Tibial nerve (tissue), 4 donors: ENCODE measurements around the gene SLC45A3. TPM values are rescaled to one million over a fixed set of nuclear protein-coding genes. Genes with fewer than 3 reads are reported as not detected.

ENCODE experiments used
- DNase-seq, 2 donors: peaks; one replicate each; pipeline ENCODE4 v3.0.0-alpha.2; 2019; ENCODE audit warnings: low spot score in 2 of 2
- H3K27ac ChIP-seq, 4 donors: fragments of 200-600 bp; sonication (generic) in 3 of 4; one replicate each; pipeline ENCODE4 v1.5.1; 2017 to 2019; ENCODE audit warnings: mild to moderate bottlenecking in 1 of 4
- H3K27me3 ChIP-seq, 2 donors: fragments of 200-600 bp; sonication (generic) in 1 of 2; one replicate each; pipeline versions ENCODE4 v1.5.1 to v1.6.0; 2017 to 2019
- H3K36me3 ChIP-seq, 3 donors: fragments of 200-600 bp; sonication (generic); one replicate each; pipeline ENCODE4 v1.5.1; 2018 to 2019
- H3K4me1 ChIP-seq, 4 donors: fragments of 200-600 bp; sonication (generic) in 3 of 4; one replicate each; pipeline ENCODE4 v1.5.1; 2017 to 2019
- H3K4me3 ChIP-seq, 4 donors: fragments of 200-600 bp; sonication (generic) in 3 of 4; one replicate each; pipeline ENCODE4 v1.5.1; 2017 to 2019; ENCODE audit warnings: mild to moderate bottlenecking in 1 of 4, moderate library complexity in 1 of 4
- H3K9me3 ChIP-seq, 4 donors: fragments of 200-600 bp; sonication (generic) in 3 of 4; one replicate each; pipeline ENCODE4 v1.5.1; 2017 to 2019
- CTCF ChIP-seq, 5 experiments: fragments of 200-600 bp in 3 of 5; fragments of 450-650 bp in 2 of 5; sonication (generic) in 3 of 5; IDR thresholded peaks; one replicate each; pipeline ENCODE4 v1.5.1; 2016 to 2019; ENCODE audit warnings: antibody characterized with exemption in 5 of 5, mild to moderate bottlenecking in 3 of 5, moderate library complexity in 2 of 5
- EP300 ChIP-seq, 2 donors: sonication (generic); formaldehyde crosslinking; IDR thresholded peaks; one replicate each; pipeline ENCODE4 v1.6.1; 2017; ENCODE audit warnings: antibody characterized with exemption in 2 of 2, mild to moderate bottlenecking in 1 of 2
- POLR2A ChIP-seq, 2 donors: fragments of 450-650 bp; IDR thresholded peaks; one replicate each; pipeline ENCODE4 v1.6.1; 2017; ENCODE audit warnings: antibody characterized with exemption in 2 of 2, mild to moderate bottlenecking in 2 of 2, moderate library complexity in 2 of 2
- WGBS, 2 donors: methylation state at CpG; one replicate each; pipeline ENCODE4 v1.1.5; 2018; 5-methylcytosine and 5-hydroxymethylcytosine counted together
- total RNA-seq, 4 donors: library from RNA; depleted of rRNA; stranded (reverse); fragments of >200 nt; gene quantifications; one replicate each; pipeline ENCODE4 v1.1.0, GENCODE V29; 2016

The SLC45A3 gene
- total RNA-seq, 4 donors from 2014 or later, result 0.44 to 2.9 (median 1.3) TPM

- no peaks in the 10 kb centered on the region for H3K9me3 ChIP-seq
- H3K27me3 ChIP-seq, result no peaks in the 10 kb centered on the region
- peaks cover 0 to 54% (median 16%) of the 10 kb centered on the region in 4 donors for H3K4me1 ChIP-seq
- DNase-seq, result no peak
- H3K4me3 ChIP-seq, result no peak overlapping the region
- H3K27ac ChIP-seq, result peak overlapping the region in 2 of 4 donors; percentile 95 to 99
- TF ChIP-seq CTCF (IDR thresholded peaks at IDR 0.05) (no peak), EP300 (IDR thresholded peaks at IDR 0.05) (no peak), POLR2A (IDR thresholded peaks at IDR 0.05) (no peak)
- WGBS, 2 donors, result 70 to 75% methylated on average over 6 of the region's 6 CpGs
- H3K36me3 ChIP-seq, result no peaks in the 10 kb centered on the region
Observed at GRCh38 chr1:205629751-205630150, 50.6 kb downstream of the SLC45A3 start.

GRCh38 chr1:205627956-205628355 is 52.4 kb downstream of the SLC45A3 start:
- no peaks in the 10 kb centered on the region for H3K27me3 ChIP-seq
- H3K4me1 ChIP-seq, result peaks cover 0 to 56% (median 14%) of the 10 kb centered on the region in 4 donors
- peaks cover 0 to 8% (median 0%) of the 10 kb centered on the region in 3 donors for H3K36me3 ChIP-seq
- H3K4me3 ChIP-seq, result no peak overlapping the region
- H3K9me3 ChIP-seq, result no peaks in the 10 kb centered on the region
- no peak for TF ChIP-seq CTCF (IDR thresholded peaks at IDR 0.05)
- TF ChIP-seq EP300 (IDR thresholded peaks at IDR 0.05), result no peak
- TF ChIP-seq POLR2A (IDR thresholded peaks at IDR 0.05), result no peak
- 94 to 95% methylated on average over 8 of the region's 8 CpGs for WGBS, 2 donors
- no peak for DNase-seq
- H3K27ac ChIP-seq, result no peak overlapping the region

GRCh38 chr1:205626216-205626615 is 54.1 kb downstream of the SLC45A3 start:
- Histone ChIP-seq H3K27me3 (no peaks in the 10 kb centered on the region), H3K27ac (no peak overlapping the region), H3K4me3 (no peak overlapping the region), H3K9me3 (no peaks in the 10 kb centered on the region), H3K36me3 (peaks cover 0 to 25% (median 3%) of the 10 kb centered on the region in 3 donors), H3K4me1 (peaks cover 0 to 50% (median 10%) of the 10 kb centered on the region in 4 donors)
- 74 to 78% methylated on average over 3 of the region's 3 CpGs for WGBS, 2 donors
- TF ChIP-seq EP300 (IDR thresholded peaks at IDR 0.05) (no peak), CTCF (IDR thresholded peaks at IDR 0.05) (no peak), POLR2A (IDR thresholded peaks at IDR 0.05) (no peak)
- no peak for DNase-seq

GRCh38 chr1:205623646-205624045 is 56.7 kb downstream of the SLC45A3 start:
- no peak for DNase-seq
- no peak for TF ChIP-seq EP300 (IDR thresholded peaks at IDR 0.05)
- no peak for TF ChIP-seq CTCF (IDR thresholded peaks at IDR 0.05)
- no peak for TF ChIP-seq POLR2A (IDR thresholded peaks at IDR 0.05)
- Histone ChIP-seq H3K27me3 (no peaks in the 10 kb centered on the region), H3K36me3 (peaks cover 0 to 49% (median 3%) of the 10 kb centered on the region in 3 donors), H3K27ac (no peak overlapping the region), H3K9me3 (no peaks in the 10 kb centered on the region), H3K4me3 (no peak overlapping the region), H3K4me1 (peaks cover 0 to 30% (median 1%) of the 10 kb centered on the region in 4 donors)
- 82 to 93% methylated on average over 4 of the region's 4 CpGs for WGBS, 2 donors

GRCh38 chr1:205620269-205620668 is 60.0 kb downstream of the SLC45A3 start:
- Histone ChIP-seq H3K27ac (no peak overlapping the region), H3K27me3 (no peaks in the 10 kb centered on the region), H3K4me3 (no peak overlapping the region), H3K36me3 (peaks cover 0 to 81% (median 3%) of the 10 kb centered on the region in 3 donors), H3K4me1 (peaks cover 0 to 14% (median 0%) of the 10 kb centered on the region in 4 donors), H3K9me3 (no peaks in the 10 kb centered on the region)
- no peak for DNase-seq
- 93% methylated on average over 6 of the region's 6 CpGs for WGBS, 2 donors
- TF ChIP-seq CTCF (IDR thresholded peaks at IDR 0.05) (no peak), POLR2A (IDR thresholded peaks at IDR 0.05) (no peak), EP300 (IDR thresholded peaks at IDR 0.05) (no peak)
